ENCODE data around the gene ERC2. TPM values are rescaled to one million over a fixed set of nuclear protein-coding genes. Genes with fewer than 3 reads are reported as not detected.

ERC2 gene
- total RNA-seq, 2 donors from 2014 or later: 0.21 to 0.30 TPM

DNA sequence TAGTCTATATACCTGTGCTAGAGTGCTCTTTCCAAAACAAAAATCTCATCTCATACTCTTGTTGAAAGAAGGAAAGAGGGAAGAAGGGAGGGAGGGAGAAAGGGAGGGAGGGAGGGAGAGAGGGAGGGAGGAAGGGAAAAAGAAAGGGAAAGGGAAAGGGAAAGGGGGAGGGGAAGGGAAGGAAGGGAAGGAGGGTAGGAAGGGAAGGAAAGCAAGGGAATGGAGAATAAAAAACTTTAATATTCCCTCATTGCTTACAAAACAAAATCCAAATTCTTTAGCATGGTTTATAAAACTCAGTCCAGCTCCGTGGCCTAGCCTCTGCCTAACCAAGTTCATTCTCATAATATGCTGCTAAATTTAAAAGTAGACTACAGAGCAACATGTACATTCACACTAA lies 104.5 kb downstream of the ERC2 start:
- TF ChIP-seq, protein P1, sequence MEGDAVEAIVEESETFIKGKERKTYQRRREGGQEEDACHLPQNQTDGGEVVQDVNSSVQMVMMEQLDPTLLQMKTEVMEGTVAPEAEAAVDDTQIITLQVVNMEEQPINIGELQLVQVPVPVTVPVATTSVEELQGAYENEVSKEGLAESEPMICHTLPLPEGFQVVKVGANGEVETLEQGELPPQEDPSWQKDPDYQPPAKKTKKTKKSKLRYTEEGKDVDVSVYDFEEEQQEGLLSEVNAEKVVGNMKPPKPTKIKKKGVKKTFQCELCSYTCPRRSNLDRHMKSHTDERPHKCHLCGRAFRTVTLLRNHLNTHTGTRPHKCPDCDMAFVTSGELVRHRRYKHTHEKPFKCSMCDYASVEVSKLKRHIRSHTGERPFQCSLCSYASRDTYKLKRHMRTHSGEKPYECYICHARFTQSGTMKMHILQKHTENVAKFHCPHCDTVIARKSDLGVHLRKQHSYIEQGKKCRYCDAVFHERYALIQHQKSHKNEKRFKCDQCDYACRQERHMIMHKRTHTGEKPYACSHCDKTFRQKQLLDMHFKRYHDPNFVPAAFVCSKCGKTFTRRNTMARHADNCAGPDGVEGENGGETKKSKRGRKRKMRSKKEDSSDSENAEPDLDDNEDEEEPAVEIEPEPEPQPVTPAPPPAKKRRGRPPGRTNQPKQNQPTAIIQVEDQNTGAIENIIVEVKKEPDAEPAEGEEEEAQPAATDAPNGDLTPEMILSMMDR (IDR thresholded peaks at IDR 0.05): no peak
- Histone ChIP-seq H3K9me3 (no peaks in the 10 kb centered on the region), H3K4me1 (no peaks in the 10 kb centered on the region), H3K27ac (no peak overlapping the region), H3K4me3 (no peak overlapping the region), H3K27me3 (no peaks in the 10 kb centered on the region), H3K36me3 (no peaks in the 10 kb centered on the region), H3K9ac (ENCODE audit: low read depth in 2 of 2, low read length in 2 of 2) (no peak overlapping the region)
- DNase-seq: no peak
- intact Hi-C loops (cut with DNase I): no loop called here

DNA sequence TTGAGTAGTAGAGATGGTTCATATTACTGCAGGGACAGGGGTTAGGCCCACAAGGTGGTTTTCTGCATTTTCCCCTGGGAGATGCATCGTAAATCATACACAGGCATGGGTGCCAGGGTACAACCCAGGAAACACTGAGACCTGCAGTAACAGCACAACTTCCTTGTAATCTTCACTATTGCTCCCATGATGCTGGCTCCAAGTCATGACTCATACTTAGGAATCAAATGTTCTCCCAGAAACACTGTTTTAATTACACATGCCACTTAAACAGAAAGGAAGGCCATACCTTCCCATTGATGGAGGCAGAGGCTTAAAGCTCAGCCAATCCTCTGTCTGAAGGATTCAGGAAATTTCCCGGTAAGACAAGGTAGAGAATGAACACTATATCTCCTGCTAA lies 106.5 kb downstream of the ERC2 start:
- no peak for DNase-seq
- Histone ChIP-seq H3K4me3 (no peak overlapping the region), H3K4me1 (no peaks in the 10 kb centered on the region), H3K9me3 (no peaks in the 10 kb centered on the region), H3K9ac (ENCODE audit: low read depth in 2 of 2, low read length in 2 of 2) (no peak overlapping the region), H3K27ac (no peak overlapping the region), H3K27me3 (no peaks in the 10 kb centered on the region), H3K36me3 (no peaks in the 10 kb centered on the region)
- intact Hi-C loops (cut with DNase I): no loop called here
- TF ChIP-seq, protein P1 (IDR thresholded peaks at IDR 0.05): no peak

DNA sequence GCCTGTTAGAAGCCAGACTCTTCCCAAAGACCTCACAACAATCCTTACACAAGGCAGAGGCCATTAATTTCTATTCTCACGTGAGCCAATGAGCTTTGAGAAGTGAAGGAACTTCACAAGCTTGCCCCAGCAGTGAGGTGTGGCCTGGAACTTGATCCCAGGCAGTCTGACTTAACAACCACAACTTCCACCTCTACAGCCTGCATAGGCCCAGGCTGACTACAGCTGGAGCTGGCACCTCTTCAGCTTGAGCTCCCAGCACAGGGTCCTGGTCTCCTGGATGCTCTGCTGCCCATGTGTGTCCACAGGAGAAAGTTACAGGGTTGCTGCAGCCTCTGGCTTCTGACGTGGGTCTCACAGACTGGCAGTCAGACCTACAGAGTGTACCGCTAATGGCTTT lies 111.0 kb downstream of the ERC2 start:
- TF ChIP-seq, protein P1 (IDR thresholded peaks at IDR 0.05): no peak
- no peaks in the 10 kb centered on the region for H3K36me3 ChIP-seq

DNA sequence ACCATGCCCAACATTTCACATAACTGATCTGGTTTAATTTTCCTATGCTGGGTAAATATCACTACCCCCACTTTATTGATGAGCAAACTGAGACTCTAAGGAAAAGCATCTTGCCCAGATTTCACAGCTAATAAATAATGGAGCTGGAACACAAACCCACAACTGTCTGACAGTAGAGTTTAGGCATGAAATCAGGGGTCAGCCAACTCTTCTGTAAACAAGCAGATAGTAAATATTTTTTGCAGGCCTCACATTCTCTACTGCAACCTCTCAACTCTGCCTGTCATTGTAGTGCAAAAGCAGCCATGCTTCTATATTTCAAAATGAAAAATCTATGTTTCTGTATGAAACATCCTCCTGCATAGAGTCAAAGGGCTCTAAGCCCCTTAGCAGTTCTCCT lies 111.5 kb downstream of the ERC2 start:
- Histone ChIP-seq H3K36me3 (no peaks in the 10 kb centered on the region), H3K27ac (no peak overlapping the region), H3K9me3 (no peaks in the 10 kb centered on the region), H3K9ac (ENCODE audit: low read depth in 2 of 2, low read length in 2 of 2) (no peak overlapping the region), H3K4me1 (no peaks in the 10 kb centered on the region), H3K27me3 (no peaks in the 10 kb centered on the region), H3K4me3 (no peak overlapping the region)
- intact Hi-C loops (cut with DNase I): no loop called here
- TF ChIP-seq, protein P1 (IDR thresholded peaks at IDR 0.05): no peak
- no peak for DNase-seq

More for the DNA sequence above, 111.0 kb downstream of the ERC2 start:
- H3K9ac ChIP-seq (ENCODE audit: low read depth in 2 of 2, low read length in 2 of 2): no peak overlapping the region
- H3K4me3 ChIP-seq: no peak overlapping the region
- H3K27me3 ChIP-seq: no peaks in the 10 kb centered on the region
- no peak overlapping the region for H3K27ac ChIP-seq
- DNase-seq: no peak
- H3K9me3 ChIP-seq: no peaks in the 10 kb centered on the region
- intact Hi-C loops (cut with DNase I): no loop called here
- no peaks in the 10 kb centered on the region for H3K4me1 ChIP-seq

DNA sequence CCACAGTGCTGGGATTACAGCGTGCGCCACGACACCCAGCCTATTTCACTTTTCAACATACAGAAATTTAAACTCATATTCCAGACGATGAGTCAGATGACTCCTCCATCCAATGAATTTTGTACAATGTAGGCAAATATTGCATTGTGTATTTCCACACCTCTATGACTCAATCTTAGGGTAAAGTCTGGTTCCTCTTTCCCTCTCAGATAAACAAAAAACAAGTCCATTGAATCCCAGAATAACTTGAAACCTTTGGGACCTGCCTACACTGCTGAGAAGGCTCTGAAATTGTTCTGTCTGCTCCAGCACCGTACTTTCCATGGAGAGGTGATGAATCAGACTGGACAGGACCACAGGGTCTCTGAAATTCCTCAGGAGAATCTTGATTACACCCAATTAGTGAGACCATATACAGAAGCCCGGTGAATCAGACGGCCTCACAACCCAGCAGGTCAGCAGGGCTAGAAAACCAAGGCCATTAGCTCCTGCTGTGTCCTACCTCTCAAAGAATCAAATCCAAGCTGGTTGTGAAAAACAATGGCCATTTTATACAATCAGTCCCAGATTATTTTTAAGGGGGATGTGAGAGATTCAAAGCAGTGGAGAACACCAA lies 112.6 kb downstream of the ERC2 start:
- intact Hi-C loops (cut with DNase I): no loop called here
- H3K9ac ChIP-seq (ENCODE audit: low read depth in 2 of 2, low read length in 2 of 2): no peak overlapping the region
- DNase-seq: no peak
- H3K4me1 ChIP-seq: no peaks in the 10 kb centered on the region
- TF ChIP-seq, protein P1 (IDR thresholded peaks at IDR 0.05): no peak
- no peak overlapping the region for H3K4me3 ChIP-seq
- H3K27ac ChIP-seq: no peak overlapping the region
- H3K27me3 ChIP-seq: no peaks in the 10 kb centered on the region
- no peaks in the 10 kb centered on the region for H3K36me3 ChIP-seq
- no peaks in the 10 kb centered on the region for H3K9me3 ChIP-seq
